H1 (cell line): Measurements from ENCODE around the gene KIF13A. TPM values are rescaled to one million over a fixed set of nuclear protein-coding genes. Genes with fewer than 3 reads are reported as not detected.

Experiments used
- BCL11A ChIP-seq, 2 experiments: IDR thresholded peaks; one replicate each; pipeline ENCODE4 v1.6.1; 2011; ENCODE audit warnings: low read depth in 2 of 2, low read length in 2 of 2, mild to moderate bottlenecking in 2 of 2
- CBX5 ChIP-seq: fragments of 300-800, 300-1000 bp; sonication (generic); IDR thresholded peaks from 2 replicates; pipeline ENCODE4 v1.7.1; 2016; ENCODE audit warnings: antibody characterized with exemption, low read length, low read depth
- GABPA ChIP-seq: IDR thresholded peaks from 2 replicates; pipeline ENCODE4 v1.6.1; 2011; ENCODE audit warnings: mild to moderate bottlenecking, low read length, moderate library complexity, borderline replicate concordance; ENCODE audit not compliant: insufficient read depth
- KDM1A ChIP-seq: fragments of 200-600, 300-600 bp; sonication (generic); IDR thresholded peaks from 2 replicates; pipeline ENCODE4 v1.7.1; 2016; ENCODE audit warnings: mild to moderate bottlenecking, low read length, borderline replicate concordance
- NANOG ChIP-seq: IDR thresholded peaks from 2 replicates; pipeline ENCODE4 v1.6.1; 2011; ENCODE audit warnings: low read length, low read depth, mild to moderate bottlenecking, inconsistent platforms; ENCODE audit not compliant: insufficient read depth, poor library complexity, severe bottlenecking
- polyA plus RNA-seq, 7 experiments: library from polyadenylated mRNA; depleted of rRNA in 3 of 7; stranded (reverse) in 5 of 7; unstranded in 2 of 7; fragments of >200 nt in 5 of 7; fragments of 200-250 nt in 2 of 7; gene quantifications; 1 replicate in 5 of 7; 2 replicates in 1 of 7; 4 replicates in 1 of 7; pipeline versions ENCODE4 v1.2.1 to v1.2.3, GENCODE V29; 2011 to 2013; ENCODE audit warnings: missing spikeins in 2 of 7, mixed read lengths in 2 of 7
- total RNA-seq: library from RNA; stranded (reverse); fragmentation: NEBNext Ultra II Directional; extraction: Animal tissue kit (Norgen Biotek cat#: 25700); gene quantifications from 2 replicates; pipeline ENCODE4 v1.2.1, GENCODE V29; 2021
- TF ChIP-seq, protein P1 (sequence below): IDR thresholded peaks from 2 replicates; pipeline ENCODE4 v1.6.1; 2012; ENCODE audit warnings: low read length, inconsistent platforms
- TF ChIP-seq, protein P2 (sequence below): IDR thresholded peaks from 2 replicates; pipeline ENCODE4 v1.6.1; 2011; ENCODE audit warnings: low read depth, mild to moderate bottlenecking, low read length; ENCODE audit not compliant: insufficient read depth

The KIF13A gene
- total and polyA plus RNA-seq, 2 of the 8 experiments (the other 6 are each of a cell fraction or from before 2014, with no cell fraction given), result 14.7 to 40.8 TPM

DNA sequence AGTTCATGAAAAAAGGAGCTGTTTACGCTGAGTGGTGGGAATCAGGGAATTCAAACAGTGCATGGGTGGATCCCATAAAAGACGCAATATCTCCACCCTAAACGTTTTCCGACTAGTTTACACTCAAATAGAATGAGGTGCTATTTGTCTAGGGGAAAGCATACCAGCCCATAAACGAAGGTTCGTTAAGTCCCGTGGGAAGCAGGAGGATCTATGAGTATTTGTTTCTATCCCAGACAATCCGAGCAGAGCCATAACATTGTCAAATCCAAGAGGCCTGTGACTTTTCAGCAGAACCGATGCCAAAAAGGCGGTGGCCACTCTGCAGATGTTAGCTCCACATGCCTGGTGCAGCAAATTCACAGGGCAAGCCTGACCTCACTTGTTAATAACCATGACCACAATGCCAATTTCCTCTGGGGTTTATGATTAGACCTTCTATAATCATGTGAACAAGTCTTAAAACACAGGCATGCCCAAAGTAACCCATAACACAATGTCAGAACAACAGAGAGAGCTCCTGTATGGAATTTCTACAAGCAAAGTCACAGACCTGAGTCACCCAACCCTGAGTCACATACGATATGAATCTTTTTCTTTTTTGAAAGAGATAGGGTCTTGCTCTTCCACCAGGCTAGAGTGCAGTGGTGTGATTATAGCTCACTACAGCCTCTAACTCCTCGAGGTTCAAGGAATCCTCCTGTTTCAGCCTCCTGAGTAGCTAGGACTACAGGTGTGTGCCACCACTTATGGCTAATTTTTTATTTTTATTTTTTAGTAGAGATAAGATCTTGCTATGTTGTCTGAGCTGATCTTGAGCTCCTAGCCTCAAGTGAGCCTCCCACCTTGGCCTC, 123.3 kb downstream of the KIF13A start (continued):
- TF ChIP-seq KDM1A (no peak), GABPA (no peak), BCL11A (IDR thresholded peaks at IDR 0.05; ENCODE audit: low read depth in 2 of 2, low read length in 2 of 2) (no peak), NANOG (no peak), CBX5 (no peak)
- TF ChIP-seq, protein P1, sequence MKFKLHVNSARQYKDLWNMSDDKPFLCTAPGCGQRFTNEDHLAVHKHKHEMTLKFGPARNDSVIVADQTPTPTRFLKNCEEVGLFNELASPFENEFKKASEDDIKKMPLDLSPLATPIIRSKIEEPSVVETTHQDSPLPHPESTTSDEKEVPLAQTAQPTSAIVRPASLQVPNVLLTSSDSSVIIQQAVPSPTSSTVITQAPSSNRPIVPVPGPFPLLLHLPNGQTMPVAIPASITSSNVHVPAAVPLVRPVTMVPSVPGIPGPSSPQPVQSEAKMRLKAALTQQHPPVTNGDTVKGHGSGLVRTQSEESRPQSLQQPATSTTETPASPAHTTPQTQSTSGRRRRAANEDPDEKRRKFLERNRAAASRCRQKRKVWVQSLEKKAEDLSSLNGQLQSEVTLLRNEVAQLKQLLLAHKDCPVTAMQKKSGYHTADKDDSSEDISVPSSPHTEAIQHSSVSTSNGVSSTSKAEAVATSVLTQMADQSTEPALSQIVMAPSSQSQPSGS, result no peak
- TF ChIP-seq, protein P2, sequence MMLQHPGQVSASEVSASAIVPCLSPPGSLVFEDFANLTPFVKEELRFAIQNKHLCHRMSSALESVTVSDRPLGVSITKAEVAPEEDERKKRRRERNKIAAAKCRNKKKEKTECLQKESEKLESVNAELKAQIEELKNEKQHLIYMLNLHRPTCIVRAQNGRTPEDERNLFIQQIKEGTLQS, result no peak
